Endothelial cell of umbilical vein (primary cell): ENCODE measurements around the gene SLC9A9.

Experiments used
- EZH2 ChIP-seq: IDR thresholded peaks from 2 replicates; pipeline ENCODE4 v1.6.1; 2012; ENCODE audit warnings: borderline replicate concordance, low read depth, mild to moderate bottlenecking, moderate library complexity, low read length, inconsistent platforms; ENCODE audit not compliant: severe bottlenecking
- FOS ChIP-seq: IDR thresholded peaks from 2 replicates; pipeline ENCODE4 v1.6.1; 2011; ENCODE audit warnings: mild to moderate bottlenecking, low read length, moderate library complexity, borderline replicate concordance; ENCODE audit not compliant: insufficient read depth
- GATA2 ChIP-seq: IDR thresholded peaks from 2 replicates; pipeline ENCODE4 v1.7.0; 2011; ENCODE audit warnings: low read depth, mild to moderate bottlenecking, moderate library complexity, mixed read lengths, low read length; ENCODE audit not compliant: insufficient read length, insufficient read depth
- JUN ChIP-seq: IDR thresholded peaks from 2 replicates; pipeline ENCODE4 v1.6.1; 2011; ENCODE audit warnings: borderline replicate concordance, low read depth; ENCODE audit not compliant: insufficient read length, insufficient read depth
- MYC ChIP-seq: IDR thresholded peaks from one replicate; pipeline ENCODE4 v1.6.1; 2011; ENCODE audit warnings: mild to moderate bottlenecking, low read depth, low read length
- POLR2A ChIP-seq: IDR thresholded peaks from 2 replicates; pipeline ENCODE4 v1.6.1; 2012; ENCODE audit warnings: low read depth, mild to moderate bottlenecking, control low read depth, low read length
- POLR2AphosphoS5 ChIP-seq: IDR thresholded peaks from 2 replicates; pipeline ENCODE4 v1.6.1; 2012; ENCODE audit warnings: low read depth, mild to moderate bottlenecking, control low read depth, low read length, moderate library complexity; ENCODE audit not compliant: insufficient read depth
- TF ChIP-seq, protein P1 (sequence below), 2 donors: IDR thresholded peaks; 1 replicate in 1 of 2; 2 replicates in 1 of 2; pipeline ENCODE4 v1.5.1; 2011; ENCODE audit warnings: low read length in 2 of 2, mild to moderate bottlenecking in 2 of 2, moderate library complexity in 2 of 2, control low read depth in 1 of 2, inconsistent platforms in 1 of 2, low read depth in 1 of 2; ENCODE audit not compliant: insufficient read depth in 1 of 2; ENCODE audit errors: extremely low read depth in 1 of 2

DNA sequence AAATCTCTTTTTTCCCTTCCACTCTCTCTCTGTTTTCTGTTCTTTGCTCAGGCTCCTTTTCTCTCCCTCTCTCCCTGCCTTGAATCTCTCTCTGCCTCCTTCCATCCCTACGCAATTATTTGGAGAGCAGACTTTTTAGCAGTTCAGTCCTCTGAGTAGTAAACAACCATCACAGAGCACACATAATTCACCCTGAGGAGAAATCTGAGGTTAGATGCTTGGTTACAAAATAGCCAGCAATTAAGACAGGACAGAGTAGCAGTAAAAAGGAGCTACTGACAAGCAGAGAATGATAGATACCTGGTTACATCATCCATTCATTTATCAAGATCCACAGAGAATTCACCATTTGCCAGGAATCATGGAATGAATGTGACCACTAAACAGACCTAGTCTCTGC lies 25.5 kb downstream of the SLC9A9 start:
- TF ChIP-seq GATA2, result no peak
- TF ChIP-seq POLR2A, result no peak
- TF ChIP-seq, protein P1, sequence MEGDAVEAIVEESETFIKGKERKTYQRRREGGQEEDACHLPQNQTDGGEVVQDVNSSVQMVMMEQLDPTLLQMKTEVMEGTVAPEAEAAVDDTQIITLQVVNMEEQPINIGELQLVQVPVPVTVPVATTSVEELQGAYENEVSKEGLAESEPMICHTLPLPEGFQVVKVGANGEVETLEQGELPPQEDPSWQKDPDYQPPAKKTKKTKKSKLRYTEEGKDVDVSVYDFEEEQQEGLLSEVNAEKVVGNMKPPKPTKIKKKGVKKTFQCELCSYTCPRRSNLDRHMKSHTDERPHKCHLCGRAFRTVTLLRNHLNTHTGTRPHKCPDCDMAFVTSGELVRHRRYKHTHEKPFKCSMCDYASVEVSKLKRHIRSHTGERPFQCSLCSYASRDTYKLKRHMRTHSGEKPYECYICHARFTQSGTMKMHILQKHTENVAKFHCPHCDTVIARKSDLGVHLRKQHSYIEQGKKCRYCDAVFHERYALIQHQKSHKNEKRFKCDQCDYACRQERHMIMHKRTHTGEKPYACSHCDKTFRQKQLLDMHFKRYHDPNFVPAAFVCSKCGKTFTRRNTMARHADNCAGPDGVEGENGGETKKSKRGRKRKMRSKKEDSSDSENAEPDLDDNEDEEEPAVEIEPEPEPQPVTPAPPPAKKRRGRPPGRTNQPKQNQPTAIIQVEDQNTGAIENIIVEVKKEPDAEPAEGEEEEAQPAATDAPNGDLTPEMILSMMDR (IDR thresholded peaks at IDR 0.05; ENCODE audit: extremely low read depth in 1 of 2, insufficient read depth in 1 of 2, low read depth in 1 of 2, low read length in 2 of 2), result no peak
- TF ChIP-seq POLR2AphosphoS5, result no peak
- no peak for TF ChIP-seq MYC
- TF ChIP-seq EZH2, result no peak
- TF ChIP-seq JUN, result no peak
- TF ChIP-seq FOS, result no peak
